CD4-positive, alpha-beta T cell (primary cell): ENCODE measurements around the gene DZIP3. TPM values are rescaled to one million over a fixed set of nuclear protein-coding genes. Genes with fewer than 3 reads are reported as not detected.

ENCODE experiments used
- ATAC-seq: fragments of 200-7000 bp; cut with Tn5 transposase; one replicate; pipeline ENCODE4 v1.10.0; 2022; ENCODE audit warnings: mild to moderate bottlenecking; ENCODE audit not compliant: poor library complexity
- CTCF ChIA-PET: fragments of 350-600 bp; sonication (Branson Sonifier 250); formaldehyde crosslinking; loops from one replicate; lab custom pipeline; 2021; ENCODE audit warnings: antibody characterized with exemption, inconsistent platforms; lab: Charles Lee
- POLR2A ChIA-PET: fragments of 350-600 bp; sonication (Branson Sonifier 250); formaldehyde crosslinking; loops from one replicate; lab custom pipeline; 2021; ENCODE audit warnings: antibody characterized with exemption, inconsistent platforms; lab: Charles Lee
- DNase-seq, 14 experiments: peaks; one replicate each; pipeline ENCODE4 v3.0.0-alpha.2; 2013 to 2020; ENCODE audit warnings: mixed read lengths in 2 of 14
- H3K27ac ChIP-seq, 2 donors: one replicate each; pipeline versions ENCODE4 v1.5.1 to v1.7.0; 2013; ENCODE audit warnings: low read length in 2 of 2, low read depth in 1 of 2, mild to moderate bottlenecking in 1 of 2
- H3K27me3 ChIP-seq, 2 experiments: 1 replicate in 1 of 2; 2 replicates in 1 of 2; pipeline versions ENCODE4 v1.6.1 to v1.7.0; 2013; ENCODE audit warnings: low read length in 2 of 2, control low read depth in 1 of 2, mild to moderate bottlenecking in 1 of 2, moderate library complexity in 1 of 2; ENCODE audit not compliant: insufficient read depth in 2 of 2, control insufficient read depth in 1 of 2
- H3K36me3 ChIP-seq: one replicate; pipeline ENCODE4 v1.6.1; 2013; ENCODE audit warnings: low read length, control low read depth; ENCODE audit not compliant: insufficient read depth
- H3K4me1 ChIP-seq: one replicate; pipeline ENCODE4 v1.6.1; 2013; ENCODE audit warnings: low read length, control low read depth; ENCODE audit not compliant: insufficient read depth
- H3K4me3 ChIP-seq: one replicate; pipeline ENCODE4 v1.5.1; 2013; ENCODE audit warnings: mild to moderate bottlenecking, low read length, moderate library complexity
- H3K9me3 ChIP-seq, 2 experiments: 1 replicate in 1 of 2; 2 replicates in 1 of 2; pipeline versions ENCODE4 v1.6.1 to v1.7.0; 2013; ENCODE audit warnings: low read length in 2 of 2, mild to moderate bottlenecking in 2 of 2, control low read depth in 1 of 2, moderate library complexity in 1 of 2; ENCODE audit not compliant: control insufficient read depth in 1 of 2, insufficient read depth in 1 of 2
- H3K27ac Mint-ChIP-seq: one replicate; pipeline ENCODE4 v1.8.0; 2020; ENCODE audit warnings: mixed read lengths
- H3K27me3 Mint-ChIP-seq: one replicate; pipeline ENCODE4 v1.8.0; 2021; ENCODE audit warnings: mixed read lengths
- H3K36me3 Mint-ChIP-seq: one replicate; pipeline ENCODE4 v1.8.0; 2021; ENCODE audit warnings: low read depth, mixed read lengths
- H3K4me1 Mint-ChIP-seq: one replicate; pipeline ENCODE4 v1.8.0; 2021; ENCODE audit warnings: low read depth, mixed read lengths
- H3K4me3 Mint-ChIP-seq: one replicate; pipeline ENCODE4 v1.8.0; 2020; ENCODE audit warnings: mild to moderate bottlenecking, mixed read lengths
- H3K9me3 Mint-ChIP-seq: one replicate; pipeline ENCODE4 v1.8.0; 2020; ENCODE audit warnings: mixed read lengths
- intact Hi-C, 2 experiments: fragments of 100-400 bp; cut with DNase I in 1 of 2; cut with micrococcal nuclease in 1 of 2; formaldehyde crosslinking; loops; one replicate each; pipeline versions ENCODE4 v1.15.1 to v1.9.0; 2023 to 2025; cut with DNase I, micrococcal nuclease
- total RNA-seq, 174 experiments: library from RNA in 2 of 174; stranded (reverse) in 2 of 174; gene quantifications; one replicate each; pipeline ENCODE4 v1.2.3 and lab custom pipeline; 2021 to 2026
- TF ChIP-seq, protein P1 (sequence below): fragments of 200-600 bp; IDR thresholded peaks from one replicate; pipeline ENCODE4 v1.8.0; 2022; ENCODE audit warnings: antibody characterized with exemption, mild to moderate bottlenecking

The DZIP3 gene
- total RNA-seq, 2 experiments from 2014 or later: 12.2 to 14.5 TPM

DNA sequence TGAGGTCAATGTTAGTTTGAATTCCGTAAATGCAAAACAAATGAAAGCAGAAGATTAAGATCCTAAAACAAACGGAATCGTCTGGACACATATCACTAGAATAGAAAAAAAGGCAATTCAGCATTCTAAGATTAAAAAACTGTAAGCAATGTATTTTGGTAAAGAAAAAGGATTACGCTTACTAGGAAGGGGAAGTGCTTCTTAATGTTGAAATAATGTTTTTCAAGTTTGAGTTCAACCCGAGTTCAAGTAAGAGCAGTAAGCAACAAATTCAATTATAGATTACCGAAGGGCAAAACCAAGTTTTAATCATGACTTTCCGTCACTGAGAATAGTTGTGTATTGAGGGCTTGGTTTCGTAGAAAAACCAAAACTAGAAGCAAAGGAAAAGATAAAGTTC is 921 bp upstream of the DZIP3 start:
- DNase-seq: peak in 1 of 14 experiments; percentile 18
- Histone ChIP-seq H3K4me1 (peaks cover 12% of the 10 kb centered on the region), H3K4me3 (peak overlapping the region; percentile 79), H3K27ac (peak overlapping the region; percentile 89 to 96), H3K27me3 (no peaks in the 10 kb centered on the region), H3K9me3 (no peaks in the 10 kb centered on the region), H3K36me3 (no peaks in the 10 kb centered on the region)
- peaks cover 40% of the 10 kb centered on the region for H3K4me1 Mint-ChIP-seq
- TF ChIP-seq, protein P1, sequence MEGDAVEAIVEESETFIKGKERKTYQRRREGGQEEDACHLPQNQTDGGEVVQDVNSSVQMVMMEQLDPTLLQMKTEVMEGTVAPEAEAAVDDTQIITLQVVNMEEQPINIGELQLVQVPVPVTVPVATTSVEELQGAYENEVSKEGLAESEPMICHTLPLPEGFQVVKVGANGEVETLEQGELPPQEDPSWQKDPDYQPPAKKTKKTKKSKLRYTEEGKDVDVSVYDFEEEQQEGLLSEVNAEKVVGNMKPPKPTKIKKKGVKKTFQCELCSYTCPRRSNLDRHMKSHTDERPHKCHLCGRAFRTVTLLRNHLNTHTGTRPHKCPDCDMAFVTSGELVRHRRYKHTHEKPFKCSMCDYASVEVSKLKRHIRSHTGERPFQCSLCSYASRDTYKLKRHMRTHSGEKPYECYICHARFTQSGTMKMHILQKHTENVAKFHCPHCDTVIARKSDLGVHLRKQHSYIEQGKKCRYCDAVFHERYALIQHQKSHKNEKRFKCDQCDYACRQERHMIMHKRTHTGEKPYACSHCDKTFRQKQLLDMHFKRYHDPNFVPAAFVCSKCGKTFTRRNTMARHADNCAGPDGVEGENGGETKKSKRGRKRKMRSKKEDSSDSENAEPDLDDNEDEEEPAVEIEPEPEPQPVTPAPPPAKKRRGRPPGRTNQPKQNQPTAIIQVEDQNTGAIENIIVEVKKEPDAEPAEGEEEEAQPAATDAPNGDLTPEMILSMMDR: no peak
- H3K4me3 Mint-ChIP-seq: peak overlapping the region; percentile 96
- ChIA-PET POLR2A (interaction anchor here (0.6 to 5.7 kb wide), 18 partner anchors 8 to 496 kb away, joined by 3 to 250 read pairs (median 6); partner anchors contain the start of gene IFT57), CTCF (interaction anchor here (0.5 to 1.3 kb wide), 2 partner anchors 111 to 403 kb away, joined by 3 read pairs; no protein-coding TSS in a partner anchor)
- H3K9me3 Mint-ChIP-seq: no peaks in the 10 kb centered on the region
- ATAC-seq: no peak
- H3K27ac Mint-ChIP-seq: peak overlapping the region; percentile 99
- intact Hi-C loops: loop anchor here (2.0 to 10.0 kb wide), 6 partner anchors 14 to 1064 kb away; partner anchors contain the start of genes BBX (in 1 of the 2) and IFT57 (in 1 of the 2)
- peaks cover 14% of the 10 kb centered on the region for H3K36me3 Mint-ChIP-seq
- H3K27me3 Mint-ChIP-seq: no peaks in the 10 kb centered on the region

DNA sequence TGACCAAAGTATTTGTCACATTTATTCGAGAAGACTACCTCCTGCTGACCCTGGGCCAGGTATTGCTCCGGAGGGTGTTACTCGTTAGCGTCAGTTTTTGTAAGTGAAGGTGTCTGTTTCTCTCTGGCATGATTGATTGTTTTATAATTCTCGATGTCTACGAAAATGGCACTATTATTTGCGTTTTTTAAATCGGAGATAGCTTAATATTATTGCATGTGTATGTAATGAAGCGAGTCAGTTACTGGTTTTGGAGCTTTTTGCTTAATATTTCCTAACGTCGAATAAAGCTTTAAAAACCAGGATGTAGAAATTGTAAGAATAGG is 439 bp downstream of the DZIP3 start:
- H3K4me3 Mint-ChIP-seq: peak overlapping the region; percentile 96
- peak overlapping the region; percentile 99 for H3K27ac Mint-ChIP-seq
- H3K9me3 Mint-ChIP-seq: no peaks in the 10 kb centered on the region
- POLR2A ChIA-PET: interaction anchor here (0.8 to 5.7 kb wide), 23 partner anchors 12 to 497 kb away, joined by 3 to 250 read pairs (median 5); partner anchors contain the start of gene IFT57
- peaks cover 12% of the 10 kb centered on the region for H3K4me1 ChIP-seq
- peaks cover 14% of the 10 kb centered on the region for H3K36me3 Mint-ChIP-seq
- H3K27ac ChIP-seq: peak overlapping the region; percentile 89 to 96
- ATAC-seq: no peak
- TF ChIP-seq, protein P1: peak; percentile 29
- H3K36me3 ChIP-seq: no peaks in the 10 kb centered on the region
- H3K27me3 Mint-ChIP-seq: no peaks in the 10 kb centered on the region
- CTCF ChIA-PET: interaction anchor here (0.6 to 1.6 kb wide), 10 partner anchors 8 to 437 kb away, joined by 3 to 7 read pairs (median 4); no protein-coding TSS in a partner anchor
- no peaks in the 10 kb centered on the region for H3K9me3 ChIP-seq
- H3K27me3 ChIP-seq: no peaks in the 10 kb centered on the region
- H3K4me3 ChIP-seq: peak overlapping the region; percentile 79
- intact Hi-C loops: loop anchor here (1.0 to 10.0 kb wide), 7 partner anchors 13 to 1065 kb away; partner anchors contain the start of genes BBX (in 1 of the 2) and IFT57 (in 1 of the 2)
- H3K4me1 Mint-ChIP-seq: peaks cover 40% of the 10 kb centered on the region
- no peak for DNase-seq

DNA sequence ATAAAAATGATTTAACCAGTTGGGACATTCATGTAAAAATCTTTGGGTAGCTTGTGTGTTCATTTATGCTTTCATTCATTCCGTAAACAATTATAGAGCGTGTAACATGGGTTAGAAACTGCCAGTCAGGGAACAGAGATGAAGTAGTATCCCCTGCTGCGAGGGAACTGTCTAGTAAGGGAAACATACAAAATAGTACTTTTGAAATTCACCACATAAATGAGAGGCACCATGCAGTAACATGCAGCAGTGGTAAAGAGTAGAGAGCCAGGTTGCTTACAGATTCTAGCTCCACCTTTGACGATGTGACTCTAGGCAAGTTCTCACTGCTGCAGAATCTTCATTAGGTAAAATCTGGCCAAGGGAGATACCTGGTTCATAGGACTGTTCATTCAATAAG is 938 bp downstream of the DZIP3 start:
- Histone ChIP-seq H3K36me3 (no peaks in the 10 kb centered on the region), H3K9me3 (no peaks in the 10 kb centered on the region), H3K27me3 (no peaks in the 10 kb centered on the region), H3K4me1 (peaks cover 12% of the 10 kb centered on the region), H3K4me3 (peak overlapping the region; percentile 79), H3K27ac (peak overlapping the region; percentile 89 to 96)
- H3K9me3 Mint-ChIP-seq: no peaks in the 10 kb centered on the region
- peaks cover 40% of the 10 kb centered on the region for H3K4me1 Mint-ChIP-seq
- H3K4me3 Mint-ChIP-seq: peak overlapping the region; percentile 96
- DNase-seq (peak in 4 of 14 experiments; percentile 10 to 55 (median 36)), ATAC-seq (peak; percentile 25)
- no peaks in the 10 kb centered on the region for H3K27me3 Mint-ChIP-seq
- CTCF ChIA-PET: interaction anchor here (0.8 to 1.6 kb wide), 9 partner anchors 8 to 438 kb away, joined by 3 to 7 read pairs (median 4); no protein-coding TSS in a partner anchor
- H3K36me3 Mint-ChIP-seq: peaks cover 14% of the 10 kb centered on the region
- POLR2A ChIA-PET: interaction anchor here (0.7 to 5.7 kb wide), 18 partner anchors 11 to 463 kb away, joined by 3 to 250 read pairs (median 5); partner anchors contain the start of gene IFT57
- TF ChIP-seq, protein P1: no peak
- H3K27ac Mint-ChIP-seq: peak overlapping the region; percentile 99
- intact Hi-C loops: no loop called here
